HG03571 (cell line): ENCODE results near the gene BRCA2.

Source experiments
- ATAC-seq: cut with Tn5 transposase; IDR thresholded peaks from one replicate; pipeline ENCODE4 v1.9.1; 2021; ENCODE audit not compliant: unreplicated experiment

Gene BRCA2

GRCh38 chr13:32384702-32385101, 69.4 kb downstream of the BRCA2 start:
- ATAC-seq = no peak

- ATAC-seq = no peak
Measured at GRCh38 chr13:32385410-32385809, 70.1 kb downstream of the BRCA2 start.

- no peak for ATAC-seq
Measured at GRCh38 chr13:32390048-32390447, 74.7 kb downstream of the BRCA2 start.

- no peak for ATAC-seq
Measured at GRCh38 chr13:32390484-32390883, 75.2 kb downstream of the BRCA2 start.

- no peak for ATAC-seq
Measured at GRCh38 chr13:32391101-32391619, 75.9 kb downstream of the BRCA2 start.

DNA sequence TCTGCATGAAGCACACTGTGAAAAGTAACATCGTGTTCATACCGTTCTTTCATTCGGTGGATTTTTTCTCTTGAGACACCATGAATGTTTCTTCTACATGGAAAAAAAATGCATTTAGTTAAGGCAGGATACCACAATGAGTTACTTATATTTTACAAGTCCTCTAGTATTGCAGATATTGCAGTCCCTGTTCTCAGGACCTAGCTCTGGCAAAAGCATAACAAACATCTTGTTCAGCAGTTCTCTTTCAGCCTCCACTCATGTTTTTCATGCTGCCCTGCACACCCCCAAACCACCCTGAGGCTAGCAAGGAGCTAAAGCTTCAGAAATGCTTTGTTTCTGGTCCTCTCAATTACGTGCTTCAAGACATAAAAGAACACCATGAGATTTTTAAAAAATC, 87.8 kb downstream of the BRCA2 start:
- ATAC-seq = no peak

DNA sequence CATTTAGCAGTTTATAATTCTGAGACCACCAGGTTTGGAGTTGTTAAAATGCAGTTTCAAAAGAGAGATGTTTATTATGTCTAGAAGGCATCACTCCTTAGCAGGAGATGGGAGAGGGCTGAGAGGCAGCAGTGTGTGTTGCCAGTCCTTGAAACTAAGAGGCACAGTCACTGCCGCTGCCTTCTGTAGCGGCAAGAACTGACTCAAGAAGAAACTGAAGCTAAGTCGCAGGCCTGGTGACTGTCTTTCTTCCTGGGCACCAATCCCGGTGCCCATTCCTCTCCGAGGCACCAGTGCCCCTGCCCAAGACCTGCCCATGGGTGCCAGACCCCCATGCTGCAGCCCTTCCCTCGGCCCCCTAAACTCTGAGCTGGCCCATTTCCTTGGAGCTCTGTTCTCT, 92.5 kb downstream of the BRCA2 start:
- ATAC-seq = peak; percentile 89

GRCh38 chr13:32408296-32409000, 93.1 kb downstream of the BRCA2 start:
- ATAC-seq = no peak

- no peak for ATAC-seq
Measured at GRCh38 chr13:32409001-32409313, 93.6 kb downstream of the BRCA2 start.

DNA sequence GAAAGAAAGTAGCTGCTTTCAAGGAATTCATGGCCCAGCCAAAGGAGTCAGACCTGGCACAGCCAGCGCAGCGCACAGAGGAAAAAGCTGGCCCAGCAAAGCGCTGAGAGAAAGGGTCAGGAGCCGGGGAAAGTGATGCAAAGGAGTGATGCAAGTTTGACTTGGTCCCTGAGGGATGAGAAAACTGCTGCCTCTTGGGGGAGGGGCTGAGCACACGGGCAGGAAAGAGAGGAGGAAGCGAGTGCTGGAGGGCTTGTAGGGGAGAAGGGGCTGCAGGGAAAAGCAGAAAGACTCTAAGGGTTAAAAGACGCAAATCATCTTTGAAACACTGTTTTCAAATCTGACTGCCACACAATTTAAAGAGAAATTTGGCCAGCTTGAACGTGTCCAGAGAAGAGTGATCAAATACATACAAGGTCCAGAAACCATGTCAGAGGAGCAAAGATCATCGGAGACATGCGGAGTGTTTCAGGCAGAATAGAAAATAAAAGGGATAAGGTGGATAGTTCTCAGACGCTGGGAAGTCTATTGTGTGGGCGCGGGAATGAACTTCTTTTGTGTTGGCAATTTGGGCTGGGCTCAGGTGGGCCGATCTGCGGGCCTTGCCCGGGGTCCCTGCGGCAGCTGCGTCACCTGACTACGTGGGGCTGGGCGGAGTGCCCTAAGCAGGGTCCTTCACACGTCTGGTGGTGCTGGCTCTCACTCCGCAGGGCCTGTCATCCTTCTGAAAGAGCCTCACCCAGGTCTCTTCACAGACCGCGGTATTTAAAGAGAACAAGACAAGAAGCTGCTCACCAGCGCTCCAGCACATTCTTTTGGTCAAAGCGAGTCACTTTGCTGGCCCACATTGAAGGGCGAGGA, 94.5 kb downstream of the BRCA2 start:
- no peak for ATAC-seq

DNA sequence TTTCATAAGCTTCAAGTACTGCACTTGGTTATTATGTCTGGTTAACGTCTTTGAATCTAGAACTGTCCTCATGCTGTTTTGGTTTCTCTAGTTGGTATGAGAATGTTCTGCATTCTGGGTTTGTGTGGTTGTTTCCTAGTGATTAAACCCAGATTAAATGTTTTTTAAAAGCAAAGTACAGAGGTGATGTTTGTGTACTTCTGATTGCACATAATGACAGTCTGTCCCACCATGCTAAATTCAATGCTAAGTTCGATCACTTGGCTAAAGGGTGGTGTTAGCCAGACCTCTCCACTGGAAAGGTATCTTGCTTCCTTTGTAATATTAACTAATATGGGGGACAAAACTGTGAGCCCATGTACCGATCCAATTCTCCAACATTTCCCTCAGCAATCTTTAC, 98.0 kb downstream of the BRCA2 start:
- no peak for ATAC-seq

- no peak for ATAC-seq
Measured at GRCh38 chr13:32414580-32414979, 99.3 kb downstream of the BRCA2 start.

DNA sequence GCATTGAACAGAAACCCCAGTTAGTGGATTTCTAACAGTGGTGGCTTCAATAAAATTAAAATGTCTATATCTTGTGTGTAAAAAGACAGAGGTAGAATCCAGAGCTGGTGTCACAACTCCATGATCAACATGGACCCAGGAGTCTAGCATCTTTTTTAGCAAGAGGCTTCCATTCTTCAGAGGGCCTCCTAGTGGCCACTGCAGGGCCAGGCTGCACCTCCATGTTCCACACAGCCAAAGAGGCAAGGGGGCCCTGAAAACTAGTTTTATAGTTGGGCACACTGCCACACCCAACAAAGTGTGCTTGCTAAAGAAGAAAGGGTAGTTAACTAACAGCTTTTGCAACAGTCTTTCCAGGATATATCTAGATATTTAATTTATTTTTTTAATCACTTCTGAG, 99.7 kb downstream of the BRCA2 start:
- ATAC-seq = no peak

DNA sequence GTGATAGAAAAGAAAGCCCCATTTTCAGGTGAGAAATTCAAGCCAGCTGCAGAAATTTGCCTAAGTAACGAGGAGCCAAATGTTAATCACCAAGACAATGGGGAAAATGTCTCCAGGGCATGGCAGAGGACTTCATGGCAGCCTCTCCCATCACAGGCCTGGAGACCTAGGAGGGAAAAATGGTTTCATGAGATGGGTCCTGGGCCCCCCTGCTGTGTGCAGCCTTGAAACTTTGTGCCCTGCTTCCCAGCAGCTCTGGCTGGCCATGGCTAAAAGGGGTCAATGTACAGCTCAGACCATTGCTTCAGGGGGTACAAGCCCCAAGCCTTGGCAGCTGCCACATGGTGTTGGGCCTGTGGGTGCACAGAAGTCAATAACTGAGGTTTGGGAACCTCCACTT, 102.7 kb downstream of the BRCA2 start:
- ATAC-seq = no peak

DNA sequence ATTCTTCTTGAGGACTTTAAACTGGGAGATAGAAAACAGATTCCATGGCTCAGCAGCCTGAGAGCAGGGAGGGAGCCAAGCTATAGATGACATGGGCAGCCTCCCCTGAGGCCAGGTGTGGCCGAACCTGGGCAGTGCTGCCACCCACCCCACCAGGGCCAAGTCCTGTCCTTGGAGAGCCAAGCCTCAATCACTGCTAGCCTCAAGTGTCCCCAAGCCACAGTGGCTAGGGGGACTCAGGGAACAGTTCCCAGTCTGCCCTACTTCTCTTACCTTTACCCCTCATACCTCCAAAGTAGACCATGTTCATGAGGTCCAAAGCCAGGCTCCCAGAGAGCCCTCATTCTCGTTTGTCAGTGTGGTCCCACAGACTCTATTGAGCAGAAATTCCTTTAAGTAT, 104.6 kb downstream of the BRCA2 start:
- no peak for ATAC-seq

DNA sequence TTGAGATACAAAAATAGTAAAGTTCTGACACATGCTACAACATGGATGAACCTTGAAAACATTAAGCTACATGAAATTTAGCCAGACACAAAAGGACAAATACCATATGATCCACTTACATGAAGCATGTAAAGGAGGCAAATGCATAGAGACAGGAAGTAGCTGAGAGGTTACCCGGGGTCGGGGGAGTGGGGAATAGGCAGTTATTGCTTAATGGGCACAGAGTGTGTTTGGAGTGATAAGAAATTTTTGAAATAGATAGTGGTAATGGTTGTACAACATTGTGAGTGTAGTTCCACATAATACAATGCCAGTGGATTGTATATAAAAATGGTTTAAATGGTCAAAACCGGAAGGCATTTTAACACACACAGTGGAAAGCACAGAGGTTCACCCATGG, 108.3 kb downstream of the BRCA2 start:
- no peak for ATAC-seq

- no peak for ATAC-seq
Measured at GRCh38 chr13:32425158-32425557, 109.8 kb downstream of the BRCA2 start.

DNA sequence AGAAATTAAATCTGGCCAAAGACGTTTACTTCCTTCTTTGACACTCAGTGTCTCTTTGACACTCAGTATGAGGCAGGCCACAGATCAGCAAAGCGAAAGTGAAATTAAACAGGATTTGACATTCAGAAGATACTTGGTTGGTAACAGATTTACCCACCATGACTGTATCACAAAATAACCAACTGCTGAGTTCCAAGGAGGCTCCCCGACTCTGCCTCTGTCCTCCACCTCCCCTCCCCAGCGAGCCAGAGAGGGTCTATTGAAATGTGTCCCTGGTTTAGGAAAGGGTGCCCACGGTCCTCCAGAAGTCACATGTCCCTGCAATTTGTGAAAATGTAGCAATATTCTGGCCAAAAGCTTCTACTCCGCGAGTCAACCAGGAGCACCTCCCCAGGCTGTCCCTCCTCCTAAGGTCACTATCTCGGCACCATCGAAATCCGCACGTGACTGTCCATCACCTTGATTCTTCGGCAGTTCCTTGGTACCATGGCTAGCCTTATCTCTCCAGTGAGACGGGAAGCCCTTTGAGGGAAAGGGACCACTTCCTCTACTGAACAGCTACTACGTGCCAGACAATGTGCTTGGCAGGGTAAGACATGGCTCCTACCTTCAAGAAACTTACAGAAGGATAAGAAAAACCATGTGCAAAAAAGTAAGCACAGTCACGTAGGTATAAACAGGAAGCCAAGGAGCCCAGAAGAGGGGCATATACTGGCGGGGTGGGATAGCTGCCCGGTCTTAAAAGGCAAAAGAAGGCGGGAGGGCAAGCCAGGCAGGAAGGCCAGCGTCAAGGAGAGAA, 111.1 kb downstream of the BRCA2 start:
- ATAC-seq = peak; percentile 38

DNA sequence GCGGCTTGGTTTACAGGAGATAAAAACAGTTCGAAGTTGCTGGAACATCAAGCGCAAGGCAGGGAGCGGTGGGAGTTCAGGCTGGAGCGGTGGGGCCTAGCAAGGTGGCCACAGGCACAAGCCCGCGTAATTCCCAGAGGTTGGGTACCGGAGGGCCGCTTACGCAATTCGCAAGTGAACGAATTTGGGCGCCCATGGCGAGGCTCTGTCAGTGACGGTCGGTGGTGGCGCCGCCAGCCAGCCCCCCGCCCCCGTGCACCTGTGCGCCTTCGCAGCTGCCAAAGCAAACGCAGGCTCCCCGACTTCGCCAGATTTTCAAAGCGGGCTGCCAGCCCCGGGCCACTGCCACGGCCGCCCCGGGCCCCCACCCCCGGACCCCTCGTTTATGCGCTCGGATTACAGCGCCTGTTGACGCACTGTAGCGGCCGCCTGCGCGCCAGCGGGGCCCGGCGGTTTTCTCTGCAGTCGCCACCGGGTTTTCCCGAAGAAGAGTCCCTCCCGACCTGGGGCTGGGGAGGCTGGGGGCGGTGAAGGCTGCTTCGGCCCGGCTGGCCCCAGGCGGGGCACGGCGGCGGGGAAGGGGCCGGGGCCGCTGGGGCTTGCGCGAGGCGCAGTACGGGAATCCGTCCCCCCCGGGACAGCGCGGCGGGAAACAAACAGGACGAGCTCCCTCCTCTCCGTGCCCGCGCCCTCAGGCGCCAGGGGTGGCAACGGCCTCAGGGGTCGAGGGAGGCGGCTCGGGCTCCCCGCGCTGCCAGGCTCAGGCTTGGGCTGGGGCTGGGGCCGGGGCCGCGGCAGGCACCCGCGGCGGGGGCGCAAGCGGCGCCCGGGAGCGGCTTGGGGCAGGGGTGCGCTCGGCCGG, 111.9 kb downstream of the BRCA2 start:
- peak; percentile 17 for ATAC-seq

- ATAC-seq = peak; percentile 65
Measured at GRCh38 chr13:32427852-32428580, 112.7 kb downstream of the BRCA2 start, which contains the start of gene N4BP2L1. Gene N4BP2L1 (minus strand): TSS chr13:32428130. CDS start chr13:32428082, 48 bp downstream.
